Uterus (tissue), 4 donors: ENCODE results near the gene LRRC40. TPM values are rescaled to one million over a fixed set of nuclear protein-coding genes. Genes with fewer than 3 reads are reported as not detected.

Experiments
- DNase-seq, 2 donors: peaks; one replicate each; pipeline ENCODE4 v3.0.0-alpha.2; 2019 to 2020
- H3K27ac ChIP-seq, 2 donors: fragments of 200-600 bp; sonication (generic); 1 replicate in 1 of 2; 2 replicates in 1 of 2; pipeline ENCODE4 v1.5.1; 2016 to 2018
- H3K27me3 ChIP-seq, 2 donors: fragments of 200-600 bp; sonication (generic); one replicate each; pipeline ENCODE4 v1.5.1; 2018 to 2019; ENCODE audit warnings: control low read depth in 1 of 2
- H3K36me3 ChIP-seq, 2 donors: fragments of 200-600 bp; sonication (generic); one replicate each; pipeline ENCODE4 v1.5.1; 2019; ENCODE audit warnings: control low read depth in 1 of 2
- H3K4me1 ChIP-seq, 2 donors: fragments of 200-600 bp; sonication (generic); one replicate each; pipeline ENCODE4 v1.5.1; 2018 to 2019; ENCODE audit warnings: control low read depth in 1 of 2
- H3K4me3 ChIP-seq, 2 donors: fragments of 200-600 bp; sonication (generic); 1 replicate in 1 of 2; 2 replicates in 1 of 2; pipeline ENCODE4 v1.5.1; 2018 to 2019; ENCODE audit warnings: mild to moderate bottlenecking in 1 of 2
- H3K9me3 ChIP-seq, 2 donors: fragments of 200-600 bp; sonication (generic); one replicate each; pipeline ENCODE4 v1.5.1; 2019; ENCODE audit warnings: control low read depth in 1 of 2
- POLR2A ChIP-seq, 2 donors: fragments of 450-650 bp; IDR thresholded peaks; one replicate each; pipeline ENCODE4 v1.6.1; 2016; ENCODE audit warnings: antibody characterized with exemption in 2 of 2, mild to moderate bottlenecking in 1 of 2, moderate library complexity in 1 of 2
- intact Hi-C: fragments of 100-400 bp; cut with DNase I; formaldehyde crosslinking; loops from one replicate; pipeline ENCODE4 v1.15.1; 2023; ENCODE audit warnings: low total_unique reads
- small RNA-seq: library from RNA; depleted of rRNA; stranded (forward); fragments of <200 nt; gene quantifications from one replicate; pipeline ENCODE3, GENCODE V24; 2016
- total RNA-seq, 4 donors: library from RNA; depleted of rRNA in 3 of 4; stranded (reverse); fragments of >200 nt in 3 of 4; gene quantifications; one replicate each; pipeline versions ENCODE4 v1.1.0 to v1.2.4, GENCODE V29; 2014 to 2023
- TF ChIP-seq, protein P1 (sequence below), 4 experiments: fragments of 200-600 bp in 2 of 4; fragments of 450-650 bp in 2 of 4; sonication (generic) in 2 of 4; IDR thresholded peaks; one replicate each; pipeline ENCODE4 v1.5.1; 2016 to 2019; ENCODE audit warnings: antibody characterized with exemption in 4 of 4, mild to moderate bottlenecking in 2 of 4, moderate library complexity in 1 of 4
- donor health status: DM: yes; HTN: yes; CAD: no.

LRRC40 gene
- total RNA-seq, 4 donors from 2014 or later: 6.1 to 37.3 (median 18.1) TPM

DNA sequence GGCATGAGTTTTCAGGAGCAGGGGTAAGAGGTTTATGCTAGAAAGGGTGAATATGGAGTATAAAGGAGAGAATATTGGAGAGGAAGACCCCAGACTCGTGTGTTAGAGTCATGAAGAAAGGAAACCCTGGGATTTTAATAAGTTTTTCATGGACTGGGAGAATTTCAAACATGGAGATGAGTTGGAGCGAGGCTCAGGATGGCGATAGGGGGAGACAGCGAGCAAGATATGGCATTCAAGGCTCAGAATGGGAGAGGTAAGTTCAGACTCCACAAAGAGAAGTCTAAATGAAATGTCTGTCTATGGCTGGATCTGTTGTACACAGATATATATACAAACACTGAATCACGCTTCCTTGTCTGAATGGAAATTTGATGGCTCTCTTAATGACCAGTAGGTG lies 92.5 kb downstream of the LRRC40 start:
- Histone ChIP-seq H3K4me3 (no peak overlapping the region), H3K9me3 (no peaks in the 10 kb centered on the region), H3K27me3 (no peaks in the 10 kb centered on the region), H3K27ac (no peak overlapping the region), H3K4me1 (no peaks in the 10 kb centered on the region), H3K36me3 (no peaks in the 10 kb centered on the region)
- intact Hi-C loops: no loop called here
- no peak for DNase-seq
- no peak for TF ChIP-seq POLR2A (IDR thresholded peaks at IDR 0.05)
- TF ChIP-seq, protein P1, sequence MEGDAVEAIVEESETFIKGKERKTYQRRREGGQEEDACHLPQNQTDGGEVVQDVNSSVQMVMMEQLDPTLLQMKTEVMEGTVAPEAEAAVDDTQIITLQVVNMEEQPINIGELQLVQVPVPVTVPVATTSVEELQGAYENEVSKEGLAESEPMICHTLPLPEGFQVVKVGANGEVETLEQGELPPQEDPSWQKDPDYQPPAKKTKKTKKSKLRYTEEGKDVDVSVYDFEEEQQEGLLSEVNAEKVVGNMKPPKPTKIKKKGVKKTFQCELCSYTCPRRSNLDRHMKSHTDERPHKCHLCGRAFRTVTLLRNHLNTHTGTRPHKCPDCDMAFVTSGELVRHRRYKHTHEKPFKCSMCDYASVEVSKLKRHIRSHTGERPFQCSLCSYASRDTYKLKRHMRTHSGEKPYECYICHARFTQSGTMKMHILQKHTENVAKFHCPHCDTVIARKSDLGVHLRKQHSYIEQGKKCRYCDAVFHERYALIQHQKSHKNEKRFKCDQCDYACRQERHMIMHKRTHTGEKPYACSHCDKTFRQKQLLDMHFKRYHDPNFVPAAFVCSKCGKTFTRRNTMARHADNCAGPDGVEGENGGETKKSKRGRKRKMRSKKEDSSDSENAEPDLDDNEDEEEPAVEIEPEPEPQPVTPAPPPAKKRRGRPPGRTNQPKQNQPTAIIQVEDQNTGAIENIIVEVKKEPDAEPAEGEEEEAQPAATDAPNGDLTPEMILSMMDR (IDR thresholded peaks at IDR 0.05): no peak

DNA sequence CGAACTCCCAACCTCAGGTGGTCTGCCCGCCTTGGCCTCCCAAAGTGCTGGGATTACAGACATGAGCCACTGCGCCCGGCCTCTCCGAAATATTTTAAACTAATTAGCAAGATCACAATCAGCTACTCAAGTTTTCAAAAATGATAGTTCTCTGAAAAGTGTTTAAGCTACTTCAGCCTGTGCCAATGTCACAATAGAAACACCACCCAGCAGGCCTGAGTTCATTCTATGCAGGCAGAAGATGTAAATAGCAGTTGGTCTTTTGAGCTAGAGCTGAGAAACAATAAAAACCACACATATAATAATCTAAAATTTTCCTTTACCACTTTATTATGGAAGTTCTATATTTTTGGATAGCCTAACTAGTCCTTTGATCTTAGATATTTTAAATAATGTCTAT lies 96.1 kb downstream of the LRRC40 start:
- TF ChIP-seq, protein P1 (IDR thresholded peaks at IDR 0.05): no peak
- TF ChIP-seq POLR2A (IDR thresholded peaks at IDR 0.05): no peak
- Histone ChIP-seq H3K27ac (no peak overlapping the region), H3K27me3 (no peaks in the 10 kb centered on the region), H3K36me3 (no peaks in the 10 kb centered on the region), H3K4me3 (no peak overlapping the region), H3K9me3 (no peaks in the 10 kb centered on the region), H3K4me1 (no peaks in the 10 kb centered on the region)
- no peak for DNase-seq
- intact Hi-C loops: no loop called here

DNA sequence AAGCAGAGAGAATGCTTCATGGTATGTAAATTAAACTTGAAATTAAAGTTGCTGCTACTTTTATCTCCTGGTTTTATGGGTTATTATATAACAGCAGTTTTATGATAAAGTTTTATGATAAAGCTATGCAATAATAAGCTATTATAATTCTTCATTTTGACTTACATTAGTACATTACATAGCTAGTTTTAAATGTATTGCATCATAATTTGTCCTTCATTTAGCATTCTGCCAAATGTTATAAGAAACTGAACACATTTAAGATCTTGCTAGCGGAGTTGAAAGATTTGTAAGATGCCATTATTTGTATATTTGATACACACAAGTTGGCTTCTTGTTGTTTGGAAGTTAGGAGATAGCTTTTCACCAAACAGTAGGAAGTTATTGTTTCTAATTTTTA lies 101.6 kb downstream of the LRRC40 start:
- H3K36me3 ChIP-seq: no peaks in the 10 kb centered on the region
- H3K27me3 ChIP-seq: no peaks in the 10 kb centered on the region
- H3K27ac ChIP-seq: no peak overlapping the region
- no peak for DNase-seq
- no peak overlapping the region for H3K4me3 ChIP-seq
- H3K9me3 ChIP-seq: no peaks in the 10 kb centered on the region
- intact Hi-C loops: no loop called here
- H3K4me1 ChIP-seq: no peaks in the 10 kb centered on the region
- TF ChIP-seq, protein P1 (IDR thresholded peaks at IDR 0.05): no peak
- no peak for TF ChIP-seq POLR2A (IDR thresholded peaks at IDR 0.05)

DNA sequence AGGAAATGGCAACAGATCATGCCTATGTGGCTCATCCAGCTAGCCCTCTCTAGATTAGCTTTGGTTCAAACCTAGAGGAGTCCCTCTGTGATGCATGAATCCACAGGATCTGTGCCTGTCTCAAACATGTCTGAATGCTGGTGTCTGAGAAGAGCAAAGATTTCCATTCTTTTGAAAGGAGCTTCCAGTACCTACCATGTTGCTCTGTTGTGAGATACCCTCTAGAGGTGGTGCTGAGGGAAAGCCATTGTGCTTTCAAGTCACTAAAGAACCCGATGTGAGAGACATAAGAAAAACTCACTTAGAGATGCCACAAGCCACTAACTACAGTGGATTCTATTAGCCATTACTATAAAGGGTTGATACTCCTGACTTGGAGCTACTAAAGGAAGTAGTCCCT lies 103.6 kb downstream of the LRRC40 start:
- no peaks in the 10 kb centered on the region for H3K27me3 ChIP-seq
- H3K36me3 ChIP-seq: no peaks in the 10 kb centered on the region
- TF ChIP-seq, protein P1 (IDR thresholded peaks at IDR 0.05): no peak
- TF ChIP-seq POLR2A (IDR thresholded peaks at IDR 0.05): no peak
- no peak overlapping the region for H3K4me3 ChIP-seq
- no peak for DNase-seq
- no peak overlapping the region for H3K27ac ChIP-seq
- intact Hi-C loops: no loop called here
- H3K4me1 ChIP-seq: no peaks in the 10 kb centered on the region
- H3K9me3 ChIP-seq: no peaks in the 10 kb centered on the region

DNA sequence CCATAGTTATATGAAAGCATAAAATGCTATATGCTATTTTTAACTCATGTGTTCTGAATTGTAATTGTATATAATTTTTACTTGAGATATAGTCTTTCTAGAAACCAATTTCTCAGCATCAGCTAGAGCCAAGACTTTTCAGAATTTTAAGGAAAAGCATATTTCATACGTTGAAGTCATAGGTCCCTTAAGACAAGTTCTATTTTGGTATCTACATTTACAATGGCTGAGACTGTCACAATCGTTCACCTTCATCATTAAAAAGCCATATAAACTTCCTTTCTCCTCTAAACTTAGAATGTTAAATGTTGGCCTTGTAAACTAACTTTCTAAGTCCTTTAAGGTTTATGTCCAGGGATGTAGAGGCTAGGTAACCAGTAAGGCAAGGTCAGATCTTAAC lies 104.1 kb downstream of the LRRC40 start:
- H3K27ac ChIP-seq: no peak overlapping the region
- TF ChIP-seq, protein P1 (IDR thresholded peaks at IDR 0.05): no peak
- TF ChIP-seq POLR2A (IDR thresholded peaks at IDR 0.05): no peak

More for the DNA sequence above, 104.1 kb downstream of the LRRC40 start:
- no peak overlapping the region for H3K4me3 ChIP-seq
- DNase-seq: no peak
- no peaks in the 10 kb centered on the region for H3K27me3 ChIP-seq
- intact Hi-C loops: no loop called here
- no peaks in the 10 kb centered on the region for H3K9me3 ChIP-seq
- H3K36me3 ChIP-seq: no peaks in the 10 kb centered on the region
- H3K4me1 ChIP-seq: no peaks in the 10 kb centered on the region

Small RNAs within 50 kb of the gene (small RNA-seq; reads per million reads assigned to genes)
- not detected for gene RN7SL242P

Other genes starting within 250 kb of the LRRC40 start
- gene SRSF11, start 15.8 kb upstream of the LRRC40 start, total RNA-seq: 100 to 1,000 TPM; 172 to 316 (median 237) TPM
- gene ANKRD13C, start 149.1 kb upstream of the LRRC40 start, total RNA-seq: 10 to 100 TPM; 28.7 to 59.5 (median 32.6) TPM
- gene CTH, start 205.7 kb upstream of the LRRC40 start, total RNA-seq: 10 to 100 TPM in 1 of 4 donors, 1 to 10 TPM in 3; 1.0 to 11.2 (median 3.5) TPM